Mesenchymal stem cell (in vitro differentiated cells and primary cell): ENCODE measurements around the gene SPINK7.
"Not testable (repeated sequence)": the region's sequence is repeated elsewhere in the genome, so short reads cannot be mapped to it uniquely, and the experiment has no call there.

Experiments used
- DNase-seq: peaks from one replicate; pipeline ENCODE4 v3.0.0-alpha.2; 2013
- H2AFZ ChIP-seq: one replicate; pipeline ENCODE4 v1.6.1; 2013; ENCODE audit warnings: low read depth, mild to moderate bottlenecking, control low read depth, inconsistent platforms, low read length, moderate library complexity
- H2AK5ac ChIP-seq: 2 replicates; pipeline ENCODE4 v1.6.1; 2013; ENCODE audit warnings: low read length, moderate library complexity, mild to moderate bottlenecking, inconsistent platforms; ENCODE audit not compliant: severe bottlenecking
- H2BK120ac ChIP-seq: one replicate; pipeline ENCODE4 v1.6.1; 2013; ENCODE audit warnings: low read depth, mild to moderate bottlenecking, inconsistent platforms, low read length, moderate library complexity
- H2BK12ac ChIP-seq, 2 experiments: one replicate each; pipeline ENCODE4 v1.6.1; 2013; ENCODE audit warnings: inconsistent platforms in 2 of 2, low read length in 2 of 2, mild to moderate bottlenecking in 2 of 2, moderate library complexity in 2 of 2, control low read depth in 1 of 2
- H2BK15ac ChIP-seq: one replicate; pipeline ENCODE4 v1.6.1; 2013; ENCODE audit warnings: mild to moderate bottlenecking, low read depth, inconsistent platforms; ENCODE audit not compliant: poor library complexity, severe bottlenecking
- H2BK5ac ChIP-seq: 2 replicates; pipeline ENCODE4 v1.6.1; 2013; ENCODE audit warnings: low read depth, mild to moderate bottlenecking, low read length, control low read depth, inconsistent platforms; ENCODE audit not compliant: poor library complexity, severe bottlenecking
- H3K14ac ChIP-seq, 2 experiments: one replicate each; pipeline ENCODE4 v1.6.1; 2013; ENCODE audit warnings: inconsistent platforms in 2 of 2, low read length in 2 of 2, control low read depth in 1 of 2, mild to moderate bottlenecking in 1 of 2, moderate library complexity in 1 of 2
- H3K18ac ChIP-seq, 2 experiments: one replicate each; pipeline ENCODE4 v1.6.1; 2013; ENCODE audit warnings: inconsistent platforms in 2 of 2, low read length in 2 of 2, control low read depth in 1 of 2, low read depth in 1 of 2, mild to moderate bottlenecking in 1 of 2
- H3K23ac ChIP-seq, 2 experiments: one replicate each; pipeline ENCODE4 v1.6.1; 2013; ENCODE audit warnings: inconsistent platforms in 2 of 2, low read length in 2 of 2, mild to moderate bottlenecking in 2 of 2, moderate library complexity in 2 of 2, control low read depth in 1 of 2
- H3K27ac ChIP-seq: 2 replicates; pipeline ENCODE4 v1.5.1; 2013; ENCODE audit warnings: mild to moderate bottlenecking, moderate library complexity, low read length, control low read depth, inconsistent platforms; ENCODE audit not compliant: poor library complexity, severe bottlenecking
- H3K27me3 ChIP-seq, 2 experiments: 2 replicates each; pipeline versions ENCODE4 v1.6.1 to v1.7.0; 2013; ENCODE audit warnings: low read length in 2 of 2, mild to moderate bottlenecking in 2 of 2, moderate library complexity in 2 of 2, control low read depth in 1 of 2, inconsistent platforms in 1 of 2; ENCODE audit not compliant: control insufficient read depth in 1 of 2, insufficient read depth in 1 of 2
- H3K36me3 ChIP-seq, 2 experiments: 2 replicates each; pipeline versions ENCODE4 v1.6.1 to v1.7.0; 2013; ENCODE audit warnings: low read length in 2 of 2, control low read depth in 1 of 2, inconsistent platforms in 1 of 2, low read depth in 1 of 2, mild to moderate bottlenecking in 1 of 2; ENCODE audit not compliant: insufficient read depth in 2 of 2, control insufficient read depth in 1 of 2
- H3K4ac ChIP-seq, 2 experiments: one replicate each; pipeline ENCODE4 v1.6.1; 2013; ENCODE audit warnings: inconsistent platforms in 2 of 2, low read length in 2 of 2, mild to moderate bottlenecking in 2 of 2, moderate library complexity in 2 of 2, control low read depth in 1 of 2, low read depth in 1 of 2
- H3K4me1 ChIP-seq: 2 replicates; pipeline ENCODE4 v1.6.1; 2013; ENCODE audit warnings: low read depth, low read length, control low read depth; ENCODE audit not compliant: control insufficient read depth, insufficient read depth
- H3K4me2 ChIP-seq: 2 replicates; pipeline ENCODE4 v1.6.1; 2013; ENCODE audit warnings: low read length, mild to moderate bottlenecking, inconsistent platforms; ENCODE audit not compliant: poor library complexity, severe bottlenecking
- H3K4me3 ChIP-seq, 2 experiments: 2 replicates each; pipeline versions ENCODE4 v1.5.1 to v1.7.0; 2013; ENCODE audit warnings: low read length in 2 of 2, mild to moderate bottlenecking in 2 of 2, control low read depth in 1 of 2, low read depth in 1 of 2; ENCODE audit not compliant: insufficient read depth in 1 of 2
- H3K79me1 ChIP-seq: replicated peaks from 2 replicates; pipeline ENCODE4 v1.6.1; 2013; ENCODE audit warnings: mild to moderate bottlenecking, control low read depth, low read length, inconsistent platforms; ENCODE audit not compliant: poor library complexity, severe bottlenecking
- H3K9ac ChIP-seq: 2 replicates; pipeline ENCODE4 v1.7.0; 2013; ENCODE audit warnings: mild to moderate bottlenecking, low read length, moderate library complexity
- H3K9me3 ChIP-seq: 2 replicates; pipeline ENCODE4 v1.7.0; 2013; ENCODE audit warnings: mild to moderate bottlenecking, low read length; ENCODE audit not compliant: control insufficient read depth
- H4K8ac ChIP-seq: one replicate; pipeline ENCODE4 v1.6.1; 2013; ENCODE audit warnings: inconsistent platforms, mild to moderate bottlenecking, low read length, moderate library complexity
- H4K91ac ChIP-seq: one replicate; pipeline ENCODE4 v1.6.1; 2013; ENCODE audit warnings: mild to moderate bottlenecking, low read length, inconsistent platforms
- WGBS: methylation state at CpG from one replicate; pipeline ENCODE4 v1.1.7; 2013; ENCODE audit warnings: mixed read lengths; 5-methylcytosine and 5-hydroxymethylcytosine counted together

The SPINK7 gene

GRCh38 chr5:148314187-148314586 is 2.0 kb downstream of the SPINK7 start:
- no peak for DNase-seq
- H3K4me2 ChIP-seq, result no peak overlapping the region
- WGBS, result 93% methylated on average over 2 of the region's 2 CpGs

GRCh38 chr5:148314731-148315130 is 2.5 kb downstream of the SPINK7 start:
- H3K36me3 ChIP-seq, result no peaks in the 10 kb centered on the region
- no peak overlapping the region for H3K23ac ChIP-seq
- no peak overlapping the region for H3K4me3 ChIP-seq
- H3K4me1 ChIP-seq, result no peaks in the 10 kb centered on the region
- no peak overlapping the region for H2AFZ ChIP-seq
- H3K27me3 ChIP-seq, result no peaks in the 10 kb centered on the region
- no peak overlapping the region for H3K18ac ChIP-seq
- WGBS, result 82% methylated on average over 3 of the region's 4 CpGs
- no peak overlapping the region for H4K8ac ChIP-seq
- no peak overlapping the region for H2BK120ac ChIP-seq
- no peak overlapping the region for H3K14ac ChIP-seq
- no peak overlapping the region for H3K27ac ChIP-seq
- H2BK12ac ChIP-seq, result no peak overlapping the region
- no peak overlapping the region for H2BK15ac ChIP-seq
- DNase-seq, result no peak
- no peaks in the 10 kb centered on the region for H3K79me1 ChIP-seq
- no peak overlapping the region for H3K4me2 ChIP-seq
- H3K4ac ChIP-seq, result no peak overlapping the region
- H3K9ac ChIP-seq, result no peak overlapping the region
- H4K91ac ChIP-seq, result no peak overlapping the region
- H2BK5ac ChIP-seq, result no peak overlapping the region
- peaks cover 3% of the 10 kb centered on the region for H3K9me3 ChIP-seq
- H2AK5ac ChIP-seq, result no peak overlapping the region

More at GRCh38 chr5:148314187-148314586, 2.0 kb downstream of the SPINK7 start:
- no peaks in the 10 kb centered on the region for H3K79me1 ChIP-seq
- no peak overlapping the region for H4K91ac ChIP-seq
- H3K18ac ChIP-seq, result no peak overlapping the region
- no peaks in the 10 kb centered on the region for H3K4me1 ChIP-seq
- H3K23ac ChIP-seq, result no peak overlapping the region
- no peak overlapping the region for H3K4me3 ChIP-seq
- no peak overlapping the region for H3K14ac ChIP-seq
- no peak overlapping the region for H2BK120ac ChIP-seq
- H2AFZ ChIP-seq, result no peak overlapping the region
- no peak overlapping the region for H3K9ac ChIP-seq
- no peak overlapping the region for H2BK12ac ChIP-seq
- no peak overlapping the region for H2BK15ac ChIP-seq
- H3K27ac ChIP-seq, result no peak overlapping the region
- H3K4ac ChIP-seq, result no peak overlapping the region
- no peak overlapping the region for H2AK5ac ChIP-seq
- no peak overlapping the region for H4K8ac ChIP-seq
- peaks cover 4% of the 10 kb centered on the region for H3K9me3 ChIP-seq
- no peaks in the 10 kb centered on the region for H3K27me3 ChIP-seq
- H2BK5ac ChIP-seq, result no peak overlapping the region
- H3K36me3 ChIP-seq, result no peaks in the 10 kb centered on the region

- H2BK15ac ChIP-seq, H2AK5ac ChIP-seq, H3K9me3 ChIP-seq, H2BK12ac ChIP-seq, H3K4me1 ChIP-seq, H3K9ac ChIP-seq, H3K27ac ChIP-seq, H2BK5ac ChIP-seq, H2AFZ ChIP-seq, H2BK120ac ChIP-seq, H3K27me3 ChIP-seq, H3K23ac ChIP-seq, H4K91ac ChIP-seq, H3K36me3 ChIP-seq, H3K14ac ChIP-seq, H3K79me1 ChIP-seq: not testable (repeated sequence)
- peak overlapping the region in 1 of 2 experiments; percentile 4 for H3K4ac ChIP-seq
- peak overlapping the region in 1 of 2 experiments; percentile 40 for H3K18ac ChIP-seq
- DNase-seq, result peak; percentile 12
- peak overlapping the region; percentile 47 for H3K4me2 ChIP-seq
- peak overlapping the region; percentile 37 for H4K8ac ChIP-seq
- WGBS, result 10% methylated on average over 34 of the region's 42 CpGs
- peak overlapping the region; percentile 36 to 59 for H3K4me3 ChIP-seq
Observed at GRCh38 chr5:148320011-148320963, 8.1 kb downstream of the SPINK7 start.

GRCh38 chr5:148333262-148333849 is 21.1 kb downstream of the SPINK7 start:
- WGBS, result 86% methylated on average over 3 of the region's 4 CpGs
- no peak overlapping the region for H2AFZ ChIP-seq
- H2BK5ac ChIP-seq, result no peak overlapping the region
- H3K4ac ChIP-seq, result no peak overlapping the region
- H2BK15ac ChIP-seq, result no peak overlapping the region
- H2BK12ac ChIP-seq, result no peak overlapping the region
- no peaks in the 10 kb centered on the region for H3K79me1 ChIP-seq
- no peak overlapping the region for H3K23ac ChIP-seq
- no peak overlapping the region for H3K9ac ChIP-seq
- H3K4me2 ChIP-seq, result no peak overlapping the region
- peaks cover 2% of the 10 kb centered on the region for H3K9me3 ChIP-seq
- no peak overlapping the region for H3K14ac ChIP-seq
- no peaks in the 10 kb centered on the region for H3K4me1 ChIP-seq
- no peak overlapping the region for H3K18ac ChIP-seq
- no peak overlapping the region for H3K27ac ChIP-seq
- DNase-seq, result no peak
- H2BK120ac ChIP-seq, result no peak overlapping the region
- H3K4me3 ChIP-seq, result no peak overlapping the region
- no peak overlapping the region for H4K8ac ChIP-seq
- H2AK5ac ChIP-seq, result no peak overlapping the region
- no peaks in the 10 kb centered on the region for H3K27me3 ChIP-seq
- no peaks in the 10 kb centered on the region for H3K36me3 ChIP-seq
- no peak overlapping the region for H4K91ac ChIP-seq
